CD4-positive, CD25-positive, alpha-beta regulatory T cell (primary cell): ENCODE measurements around the gene NIPAL3. TPM values are rescaled to one million over a fixed set of nuclear protein-coding genes. Genes with fewer than 3 reads are reported as not detected.

Experiments
- ATAC-seq, 2 donors: fragments of 150-1000 bp; cut with Tn5 transposase; one replicate each; pipeline ENCODE4 v1.10.0; 2021; ENCODE audit warnings: low read depth in 2 of 2, moderate number of reproducible peaks in 2 of 2, moderate library complexity in 1 of 2
- DNase-seq, 3 donors: peaks; one replicate each; pipeline versions ENCODE4 v3.0.0 to v3.0.0-alpha.2; 2012 to 2022; ENCODE audit warnings: mixed read lengths in 1 of 3
- H3K27ac ChIP-seq: one replicate; pipeline ENCODE4 v1.7.0; 2013; ENCODE audit warnings: mild to moderate bottlenecking, low read length; ENCODE audit not compliant: insufficient read depth, poor library complexity, severe bottlenecking
- H3K27me3 ChIP-seq: one replicate; pipeline ENCODE4 v1.7.0; 2013; ENCODE audit warnings: low read length; ENCODE audit not compliant: control insufficient read depth, insufficient read depth
- H3K36me3 ChIP-seq: one replicate; pipeline ENCODE4 v1.7.0; 2013; ENCODE audit warnings: mild to moderate bottlenecking, low read length, moderate library complexity; ENCODE audit not compliant: control insufficient read depth, insufficient read depth
- H3K4me1 ChIP-seq: 2 replicates; pipeline ENCODE4 v1.7.0; 2013; ENCODE audit warnings: mild to moderate bottlenecking, low read length; ENCODE audit not compliant: insufficient read depth, control insufficient read depth, poor library complexity, severe bottlenecking
- H3K4me3 ChIP-seq: one replicate; pipeline ENCODE4 v1.7.0; 2013; ENCODE audit warnings: low read depth, mild to moderate bottlenecking, low read length, moderate library complexity
- H3K9me3 ChIP-seq, 2 experiments: 1 replicate in 1 of 2; 2 replicates in 1 of 2; pipeline ENCODE4 v1.7.0; 2013; ENCODE audit warnings: low read length in 2 of 2, mild to moderate bottlenecking in 1 of 2, moderate library complexity in 1 of 2; ENCODE audit not compliant: control insufficient read depth in 2 of 2
- H3K27ac Mint-ChIP-seq, 3 donors: one replicate each; pipeline ENCODE4 v1.8.0; 2020 to 2022; ENCODE audit warnings: mild to moderate bottlenecking in 3 of 3, mixed read lengths in 3 of 3, moderate library complexity in 2 of 3
- H3K27me3 Mint-ChIP-seq: one replicate; pipeline ENCODE4 v1.8.0; 2022; ENCODE audit warnings: mild to moderate bottlenecking, mixed read lengths
- H3K36me3 Mint-ChIP-seq: one replicate; pipeline ENCODE4 v1.8.0; 2020; ENCODE audit warnings: mixed read lengths
- H3K4me1 Mint-ChIP-seq, 4 donors: one replicate each; pipeline ENCODE4 v1.8.0; 2020 to 2022; ENCODE audit warnings: mixed read lengths in 4 of 4, mild to moderate bottlenecking in 1 of 4
- H3K4me3 Mint-ChIP-seq, 4 donors: one replicate each; pipeline ENCODE4 v1.8.0; 2020 to 2022; ENCODE audit warnings: mild to moderate bottlenecking in 4 of 4, mixed read lengths in 4 of 4, moderate library complexity in 3 of 4
- H3K9me3 Mint-ChIP-seq, 7 donors: one replicate each; pipeline ENCODE4 v1.8.0; 2020 to 2022; ENCODE audit warnings: mixed read lengths in 7 of 7, mild to moderate bottlenecking in 3 of 7, moderate library complexity in 2 of 7
- polyA plus RNA-seq, 4 donors: library from polyadenylated mRNA; unstranded; fragments of 300-500 nt; fragmentation: Illumina TruSeq; gene quantifications; one replicate each; pipeline ENCODE4 v1.2.3, GENCODE V29; 2021
- total RNA-seq: library from RNA; stranded (reverse); gene quantifications from one replicate; pipeline ENCODE4 v1.2.3, GENCODE V29; 2022

The NIPAL3 gene
- total and polyA plus RNA-seq, 5 donors from 2014 or later, result 57.0 to 70.2 (median 63.0) TPM

DNA sequence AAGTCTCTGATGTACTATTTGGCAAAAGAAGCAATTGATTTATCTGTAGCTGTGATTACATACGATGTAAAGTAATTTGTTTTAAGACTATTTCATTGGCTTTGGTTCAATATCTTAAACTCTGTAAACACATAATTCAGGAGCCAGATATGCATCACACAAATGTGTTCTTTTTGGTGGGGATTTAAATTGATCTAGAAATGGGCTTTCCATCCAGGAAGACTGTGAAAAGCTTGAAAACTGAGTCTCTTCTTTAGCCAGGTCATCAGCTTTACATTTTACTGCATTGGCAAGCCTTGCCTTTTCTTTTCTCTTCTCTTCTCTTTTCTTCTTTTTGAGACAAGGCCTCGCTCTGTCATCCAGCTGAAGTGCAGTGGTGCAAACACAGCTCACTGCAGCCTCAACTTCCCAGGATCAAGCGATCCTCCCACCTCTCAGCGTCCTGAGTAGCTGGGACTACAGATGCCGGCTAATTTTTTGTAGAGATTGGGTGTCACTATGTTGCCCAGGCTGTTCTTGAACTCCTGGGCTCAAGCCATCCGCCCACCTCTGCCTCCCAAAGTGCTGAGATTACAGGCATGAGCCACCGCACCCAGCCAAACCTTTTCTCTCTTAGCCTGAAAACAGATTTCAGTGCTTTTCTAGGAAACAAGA, 88.4 kb downstream of the NIPAL3 start:
- ATAC-seq (no peak), DNase-seq (peak in 1 of 3 donors; percentile 81)
- peak overlapping the region; percentile 95 for H3K4me3 ChIP-seq
- Mint-ChIP-seq H3K4me1 (peaks cover 23 to 71% (median 52%) of the 10 kb centered on the region in 4 donors), H3K4me3 (peak overlapping the region; percentile 98 to 100 (median 100)), H3K9me3 (peaks cover 0 to 2% (median 0%) of the 10 kb centered on the region in 7 donors), H3K36me3 (peaks cover 28% of the 10 kb centered on the region), H3K27ac (peak overlapping the region; percentile 92 to 100 (median 99)), H3K27me3 (peaks cover 16% of the 10 kb centered on the region)
- H3K4me1 ChIP-seq, result peaks cover 64% of the 10 kb centered on the region
- H3K36me3 ChIP-seq, result no peaks in the 10 kb centered on the region
- no peaks in the 10 kb centered on the region for H3K27me3 ChIP-seq
- peak overlapping the region; percentile 97 for H3K27ac ChIP-seq
- no peaks in the 10 kb centered on the region for H3K9me3 ChIP-seq

DNA sequence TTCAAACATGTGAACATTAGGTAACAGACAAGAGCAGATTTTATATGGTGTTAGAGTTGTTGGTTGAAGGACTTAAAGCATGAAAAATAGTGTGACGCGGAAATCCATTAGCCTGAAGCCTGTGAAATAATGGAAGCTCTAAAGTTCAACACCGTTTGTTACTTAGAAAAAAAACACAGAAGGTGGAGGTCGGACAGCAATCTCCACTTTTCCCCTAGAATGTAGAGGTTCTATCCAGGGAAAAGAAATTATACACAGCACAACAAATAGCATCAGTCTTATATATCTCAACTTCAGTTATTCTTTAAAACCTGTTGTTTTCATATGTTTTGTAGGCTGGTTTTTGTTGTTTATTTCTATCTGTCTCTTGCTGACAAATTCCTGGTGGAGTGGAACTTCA, 89.0 kb downstream of the NIPAL3 start:
- Histone ChIP-seq H3K4me1 (peaks cover 65% of the 10 kb centered on the region), H3K27ac (peak overlapping the region; percentile 97), H3K36me3 (peaks cover 4% of the 10 kb centered on the region), H3K9me3 (no peaks in the 10 kb centered on the region), H3K4me3 (peak overlapping the region; percentile 95), H3K27me3 (no peaks in the 10 kb centered on the region)
- H3K36me3 Mint-ChIP-seq, result peaks cover 33% of the 10 kb centered on the region
- H3K4me1 Mint-ChIP-seq, result peaks cover 24 to 71% (median 52%) of the 10 kb centered on the region in 4 donors
- no peak for DNase-seq
- no peak for ATAC-seq
- peaks cover 10% of the 10 kb centered on the region for H3K27me3 Mint-ChIP-seq
- peaks cover 0 to 2% (median 0%) of the 10 kb centered on the region in 7 donors for H3K9me3 Mint-ChIP-seq
- peak overlapping the region; percentile 98 to 100 (median 100) for H3K4me3 Mint-ChIP-seq
- H3K27ac Mint-ChIP-seq, result peak overlapping the region; percentile 92 to 100 (median 99)

DNA sequence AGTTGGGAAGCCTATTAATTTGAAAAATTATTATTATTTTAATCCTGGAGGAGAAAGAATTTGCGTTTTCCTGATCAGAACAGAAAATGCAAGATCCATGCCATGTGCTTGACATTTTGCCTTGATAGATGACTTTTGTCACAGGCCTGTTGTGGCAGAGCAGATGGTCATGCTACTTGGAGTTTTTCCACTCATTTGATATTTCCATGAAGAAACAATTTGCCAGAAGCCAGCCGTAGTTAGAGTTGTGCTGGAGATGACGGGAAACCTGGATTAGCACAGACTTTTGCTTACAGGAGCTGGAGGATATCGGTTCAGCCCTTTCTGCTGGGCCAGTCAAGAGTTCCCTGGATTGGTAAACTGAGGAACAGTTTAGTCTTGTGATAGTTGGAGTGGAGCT, 90.2 kb downstream of the NIPAL3 start:
- peak overlapping the region; percentile 97 for H3K27ac ChIP-seq
- DNase-seq (peak in 1 of 3 donors; percentile 28), ATAC-seq (no peak)
- Mint-ChIP-seq H3K4me1 (peaks cover 37 to 72% (median 55%) of the 10 kb centered on the region in 4 donors), H3K27me3 (peaks cover 6% of the 10 kb centered on the region), H3K4me3 (peak overlapping the region; percentile 82 to 99 (median 92)), H3K9me3 (peaks cover 0 to 2% (median 0%) of the 10 kb centered on the region in 7 donors), H3K36me3 (peaks cover 45% of the 10 kb centered on the region), H3K27ac (peak overlapping the region; percentile 82 to 98 (median 92))
- peaks cover 70% of the 10 kb centered on the region for H3K4me1 ChIP-seq
- H3K36me3 ChIP-seq, result peaks cover 9% of the 10 kb centered on the region
- no peaks in the 10 kb centered on the region for H3K27me3 ChIP-seq
- H3K4me3 ChIP-seq, result peak overlapping the region; percentile 95
- no peaks in the 10 kb centered on the region for H3K9me3 ChIP-seq

DNA sequence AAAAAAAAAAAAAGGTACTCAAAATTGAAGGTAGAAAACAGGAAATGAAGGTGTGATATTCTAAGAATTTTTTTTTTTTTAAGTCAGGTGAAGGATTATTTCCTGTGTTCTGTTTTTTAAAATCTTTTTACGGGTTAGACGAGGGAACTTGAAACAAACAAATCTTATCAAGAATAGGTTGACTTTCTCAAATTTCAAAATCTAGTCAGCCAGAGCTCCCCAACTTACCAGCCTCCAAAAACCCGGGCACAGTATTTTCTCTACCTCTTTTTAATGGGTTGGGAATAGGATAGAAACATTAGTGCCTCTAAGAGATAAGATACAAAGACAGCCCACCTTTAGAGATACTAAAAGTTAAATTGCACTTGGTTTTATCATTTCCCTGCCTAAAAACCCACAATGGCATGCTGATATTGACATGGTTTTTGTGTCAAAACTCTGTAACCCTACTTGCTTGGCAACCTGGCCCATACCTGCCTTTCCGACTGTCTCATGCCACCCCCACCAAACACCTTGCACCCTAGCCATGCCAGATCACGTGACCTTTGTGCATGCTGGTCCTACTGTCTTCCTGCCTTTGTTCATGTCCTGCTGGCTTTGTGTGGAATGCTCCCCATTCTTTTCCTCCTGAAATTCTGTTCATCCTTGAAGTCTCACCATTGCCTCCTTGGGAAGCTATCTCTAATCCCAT, 91.2 kb downstream of the NIPAL3 start:
- H3K27me3 Mint-ChIP-seq, result peaks cover 6% of the 10 kb centered on the region
- peaks cover 70% of the 10 kb centered on the region for H3K4me1 ChIP-seq

DNA sequence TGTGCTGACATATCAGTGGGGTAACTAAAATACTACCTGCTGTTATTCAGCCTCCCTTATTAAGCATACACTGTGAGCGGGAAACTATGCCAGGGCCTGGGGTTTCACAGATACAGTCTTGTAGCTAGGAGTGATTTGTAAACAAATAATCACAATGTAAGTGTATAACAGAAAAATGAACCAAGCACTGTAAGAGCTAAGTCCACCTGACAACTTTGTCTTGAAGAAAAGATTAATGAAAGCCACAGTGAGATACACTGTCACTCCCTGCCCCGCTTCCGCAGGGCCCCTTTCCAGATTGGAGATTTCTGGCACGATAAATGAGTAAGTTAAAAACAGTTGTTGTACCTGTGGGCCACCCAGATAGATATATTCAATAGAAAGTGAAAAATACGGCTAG, 91.8 kb downstream of the NIPAL3 start:
- DNase-seq (peak; percentile 31 to 59 (median 37)), ATAC-seq (peak in 1 of 2 donors; percentile 8)
- peaks cover 54% of the 10 kb centered on the region for H3K36me3 Mint-ChIP-seq
- Histone ChIP-seq H3K4me1 (peaks cover 72% of the 10 kb centered on the region), H3K4me3 (peak overlapping the region; percentile 95), H3K27ac (peak overlapping the region; percentile 97), H3K36me3 (peaks cover 18% of the 10 kb centered on the region), H3K9me3 (no peaks in the 10 kb centered on the region), H3K27me3 (no peaks in the 10 kb centered on the region)
- H3K27ac Mint-ChIP-seq, result peak overlapping the region; percentile 92 to 100 (median 98)
- H3K9me3 Mint-ChIP-seq, result peaks cover 0 to 2% (median 0%) of the 10 kb centered on the region in 7 donors
- H3K4me1 Mint-ChIP-seq, result peaks cover 37 to 74% (median 57%) of the 10 kb centered on the region in 4 donors
- H3K27me3 Mint-ChIP-seq, result peaks cover under 1% of the 10 kb centered on the region
- peak overlapping the region; percentile 88 to 99 (median 92) for H3K4me3 Mint-ChIP-seq

More for the DNA sequence above, 91.2 kb downstream of the NIPAL3 start:
- Histone ChIP-seq H3K27ac (peak overlapping the region; percentile 97), H3K9me3 (no peaks in the 10 kb centered on the region), H3K27me3 (no peaks in the 10 kb centered on the region), H3K4me3 (peak overlapping the region; percentile 95), H3K36me3 (peaks cover 13% of the 10 kb centered on the region)
- peaks cover 52% of the 10 kb centered on the region for H3K36me3 Mint-ChIP-seq
- peak in 1 of 2 donors; percentile 1 for ATAC-seq
- peak in 2 of 3 donors; percentile 80 to 81 for DNase-seq
- peak overlapping the region; percentile 88 to 99 (median 92) for H3K4me3 Mint-ChIP-seq
- H3K4me1 Mint-ChIP-seq, result peaks cover 37 to 72% (median 55%) of the 10 kb centered on the region in 4 donors
- peaks cover 0 to 2% (median 0%) of the 10 kb centered on the region in 7 donors for H3K9me3 Mint-ChIP-seq
- peak overlapping the region; percentile 92 to 100 (median 98) for H3K27ac Mint-ChIP-seq

DNA sequence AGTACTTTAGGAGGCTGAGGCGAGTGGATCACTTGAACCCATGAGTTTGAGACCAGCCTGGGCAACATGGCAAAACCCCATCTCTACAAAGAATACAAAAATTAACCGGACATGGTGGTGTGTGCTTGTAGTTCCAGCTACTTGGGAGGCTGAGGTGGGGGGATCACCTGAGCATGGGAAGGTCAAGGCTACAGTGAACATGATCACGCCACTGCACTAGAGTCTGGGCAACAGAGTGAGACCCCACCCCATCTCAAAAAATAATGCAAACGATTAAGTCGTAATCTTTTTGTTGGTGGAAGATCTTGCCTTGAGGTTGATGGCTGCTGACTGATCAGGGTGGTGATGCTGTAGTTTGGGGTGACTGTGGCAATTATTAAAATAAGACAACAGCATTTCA, 93.3 kb downstream of the NIPAL3 start:
- ATAC-seq, result no peak
- no peak for DNase-seq
- H3K4me3 Mint-ChIP-seq, result peak overlapping the region; percentile 76 to 99 (median 90)
- H3K27ac Mint-ChIP-seq, result peak overlapping the region; percentile 92 to 100 (median 98)
- peaks cover 42 to 86% (median 65%) of the 10 kb centered on the region in 4 donors for H3K4me1 Mint-ChIP-seq
- Histone ChIP-seq H3K27ac (peak overlapping the region; percentile 97), H3K27me3 (no peaks in the 10 kb centered on the region), H3K9me3 (no peaks in the 10 kb centered on the region), H3K36me3 (peaks cover 19% of the 10 kb centered on the region), H3K4me3 (peak overlapping the region; percentile 95), H3K4me1 (peaks cover 86% of the 10 kb centered on the region)
- H3K9me3 Mint-ChIP-seq, result peaks cover 0 to 2% (median 0%) of the 10 kb centered on the region in 7 donors
- H3K27me3 Mint-ChIP-seq, result no peaks in the 10 kb centered on the region
- peaks cover 48% of the 10 kb centered on the region for H3K36me3 Mint-ChIP-seq

DNA sequence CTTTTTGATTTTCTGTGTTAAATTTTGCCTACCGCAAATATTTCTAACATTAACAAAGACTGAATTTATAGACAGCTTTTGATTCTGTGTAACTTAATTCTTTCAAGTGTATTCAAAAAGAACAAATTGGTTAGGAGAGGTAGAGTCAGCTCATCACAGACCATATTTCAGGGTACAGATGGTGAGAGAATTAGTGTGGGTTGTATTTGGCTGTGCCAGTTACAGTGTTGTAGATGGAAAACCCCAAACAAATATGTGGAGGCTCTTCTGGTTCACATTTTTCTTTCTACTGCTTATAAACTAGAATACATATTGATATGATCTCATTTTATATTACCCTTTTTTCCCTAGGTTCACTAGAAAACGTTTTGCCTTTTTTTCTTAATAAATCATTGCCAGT, 98.1 kb downstream of the NIPAL3 start:
- ATAC-seq (no peak), DNase-seq (no peak)
- Histone ChIP-seq H3K4me1 (peaks cover 82% of the 10 kb centered on the region), H3K27me3 (no peaks in the 10 kb centered on the region), H3K27ac (peak overlapping the region; percentile 52), H3K36me3 (peaks cover 57% of the 10 kb centered on the region), H3K4me3 (peak overlapping the region; percentile 58), H3K9me3 (no peaks in the 10 kb centered on the region)
- Mint-ChIP-seq H3K36me3 (peaks cover 52% of the 10 kb centered on the region), H3K4me1 (peaks cover 42 to 90% (median 75%) of the 10 kb centered on the region in 4 donors), H3K27me3 (no peaks in the 10 kb centered on the region), H3K4me3 (peak overlapping the region; percentile 71 to 80 (median 74)), H3K9me3 (peaks cover 0 to 2% (median 0%) of the 10 kb centered on the region in 7 donors), H3K27ac (peak overlapping the region; percentile 53 to 97 (median 70))
